A673 (cell line): ENCODE measurements around the gene ZNF576. TPM values are rescaled to one million over a fixed set of nuclear protein-coding genes. Genes with fewer than 3 reads are reported as not detected.
"Not testable (repeated sequence)": the region's sequence is repeated elsewhere in the genome, so short reads cannot be mapped to it uniquely, and the experiment has no call there.

Experiments
- BruUV-seq: library from RNA; stranded (reverse); fragments of 400-500 nt; replicated peaks from 2 replicates; lab custom pipeline; 2021; lab: Mats Ljungman, UMichigan
- CTCF ChIA-PET: fragments of 300-600 bp; sonication (Branson Sonifier 250); formaldehyde crosslinking; loops from one replicate; lab custom pipeline; 2022; ENCODE audit warnings: antibody characterized with exemption; lab: Charles Lee
- POLR2A ChIA-PET: fragments of 300-600 bp; sonication (Branson Sonifier 250); formaldehyde crosslinking; loops from one replicate; lab custom pipeline; 2022; ENCODE audit warnings: antibody characterized with exemption; ENCODE audit not compliant: low non-redundant PET; lab: Charles Lee
- DNase-seq: peaks from one replicate; pipeline ENCODE4 v3.0.0-alpha.2; 2015; ENCODE audit warnings: low spot score
- H3K27ac ChIP-seq: fragments of 200-600 bp; sonication (generic); 2 replicates; pipeline ENCODE4 v1.5.1; 2016; ENCODE audit warnings: mixed run types, low read depth, mild to moderate bottlenecking, mixed read lengths, antibody characterized with exemption, low read length; ENCODE audit not compliant: poor library complexity, severe bottlenecking
- H3K27me3 ChIP-seq: fragments of 200-600 bp; sonication (generic); replicated peaks from 2 replicates; pipeline ENCODE4 v1.6.1; 2017; ENCODE audit warnings: mixed run types, low read depth, mild to moderate bottlenecking, mixed read lengths, antibody characterized with exemption, low read length; ENCODE audit not compliant: insufficient read depth, poor library complexity
- H3K36me3 ChIP-seq: fragments of 200-600 bp; sonication (generic); 2 replicates; pipeline ENCODE4 v1.6.1; 2016; ENCODE audit warnings: mixed run types, mild to moderate bottlenecking, mixed read lengths, antibody characterized with exemption, low read length; ENCODE audit not compliant: insufficient read depth, poor library complexity, severe bottlenecking
- H3K4me1 ChIP-seq: fragments of 200-600 bp; sonication (generic); 2 replicates; pipeline ENCODE4 v1.6.1; 2017; ENCODE audit warnings: mixed run types, mild to moderate bottlenecking, mixed read lengths, antibody characterized with exemption, low read length; ENCODE audit not compliant: insufficient read depth, poor library complexity, severe bottlenecking
- H3K4me3 ChIP-seq: fragments of 200-600 bp; sonication (generic); 2 replicates; pipeline ENCODE4 v1.5.1; 2016; ENCODE audit warnings: low read depth, mixed run types, mild to moderate bottlenecking, mixed read lengths, low read length; ENCODE audit not compliant: poor library complexity, severe bottlenecking
- H3K9me3 ChIP-seq: fragments of 200-600 bp; sonication (generic); 2 replicates; pipeline ENCODE4 v1.6.1; 2016; ENCODE audit warnings: mixed run types, low read depth, mild to moderate bottlenecking, mixed read lengths, antibody characterized with exemption, low read length; ENCODE audit not compliant: poor library complexity, severe bottlenecking
- EZH2 ChIP-seq: fragments of 200-600 bp; sonication (generic); IDR thresholded peaks from 2 replicates; pipeline ENCODE4 v1.6.1; 2017; ENCODE audit warnings: borderline replicate concordance, low read depth, mild to moderate bottlenecking, mixed read lengths, antibody characterized with exemption, low read length; ENCODE audit not compliant: poor library complexity, severe bottlenecking
- intact Hi-C: fragments of 100-400 bp; cut with micrococcal nuclease; formaldehyde crosslinking; loops from one replicate; pipeline ENCODE4 v1.10.0; 2022; ENCODE audit not compliant: unreplicated experiment
- total RNA-seq: library from RNA; stranded (reverse); gene quantifications from 2 replicates; pipeline ENCODE4 v1.2.3, GENCODE V29; 2021
- TF ChIP-seq, protein P1 (sequence below): fragments of 300-800, 200-600 bp; sonication (generic); conservative IDR thresholded peaks from 2 replicates; pipeline ENCODE4 v1.5.1; 2017; ENCODE audit warnings: low read depth, mild to moderate bottlenecking, antibody characterized with exemption, low read length, moderate library complexity, mixed read lengths

Gene ZNF576
- total RNA-seq, 1 experiment from 2014 or later = 20.3 TPM

DNA sequence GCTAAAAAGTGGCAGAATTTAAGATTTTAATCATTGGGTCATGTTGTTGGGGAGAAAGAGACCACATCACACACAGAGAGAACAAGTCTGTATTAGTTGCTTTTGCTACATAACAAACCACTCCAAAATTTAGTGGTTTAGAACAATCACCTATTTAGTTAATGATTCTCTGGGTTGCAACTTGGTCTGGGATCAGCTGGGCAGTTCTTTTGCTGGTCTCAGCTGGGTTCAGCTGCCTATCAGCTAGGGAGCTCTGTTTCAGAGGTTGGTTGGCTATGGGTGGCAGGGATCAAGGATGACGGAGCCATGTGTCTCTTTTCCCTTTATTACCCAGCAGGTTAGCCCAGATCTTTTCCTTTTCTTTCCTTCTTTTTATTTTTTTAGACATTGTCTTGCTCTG, 11.9 kb upstream of the ZNF576 start:
- Histone ChIP-seq H3K4me1 (peaks cover 7% of the 10 kb centered on the region), H3K27me3 (no peaks in the 10 kb centered on the region), H3K36me3 (no peaks in the 10 kb centered on the region), H3K9me3 (no peaks in the 10 kb centered on the region), H3K27ac (peak overlapping the region; percentile 1), H3K4me3 (no peak overlapping the region)
- TF ChIP-seq, protein P1, sequence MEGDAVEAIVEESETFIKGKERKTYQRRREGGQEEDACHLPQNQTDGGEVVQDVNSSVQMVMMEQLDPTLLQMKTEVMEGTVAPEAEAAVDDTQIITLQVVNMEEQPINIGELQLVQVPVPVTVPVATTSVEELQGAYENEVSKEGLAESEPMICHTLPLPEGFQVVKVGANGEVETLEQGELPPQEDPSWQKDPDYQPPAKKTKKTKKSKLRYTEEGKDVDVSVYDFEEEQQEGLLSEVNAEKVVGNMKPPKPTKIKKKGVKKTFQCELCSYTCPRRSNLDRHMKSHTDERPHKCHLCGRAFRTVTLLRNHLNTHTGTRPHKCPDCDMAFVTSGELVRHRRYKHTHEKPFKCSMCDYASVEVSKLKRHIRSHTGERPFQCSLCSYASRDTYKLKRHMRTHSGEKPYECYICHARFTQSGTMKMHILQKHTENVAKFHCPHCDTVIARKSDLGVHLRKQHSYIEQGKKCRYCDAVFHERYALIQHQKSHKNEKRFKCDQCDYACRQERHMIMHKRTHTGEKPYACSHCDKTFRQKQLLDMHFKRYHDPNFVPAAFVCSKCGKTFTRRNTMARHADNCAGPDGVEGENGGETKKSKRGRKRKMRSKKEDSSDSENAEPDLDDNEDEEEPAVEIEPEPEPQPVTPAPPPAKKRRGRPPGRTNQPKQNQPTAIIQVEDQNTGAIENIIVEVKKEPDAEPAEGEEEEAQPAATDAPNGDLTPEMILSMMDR = no peak
- no peak for TF ChIP-seq EZH2
- BruUV-seq = no TSS peak
- intact Hi-C loops = no loop called here
- no peak for DNase-seq
- ChIA-PET CTCF (interaction anchor here (1.5 kb wide), 1 partner anchor 10 kb away, joined by 3 read pairs; no protein-coding TSS in a partner anchor), POLR2A (no interaction called here)

DNA sequence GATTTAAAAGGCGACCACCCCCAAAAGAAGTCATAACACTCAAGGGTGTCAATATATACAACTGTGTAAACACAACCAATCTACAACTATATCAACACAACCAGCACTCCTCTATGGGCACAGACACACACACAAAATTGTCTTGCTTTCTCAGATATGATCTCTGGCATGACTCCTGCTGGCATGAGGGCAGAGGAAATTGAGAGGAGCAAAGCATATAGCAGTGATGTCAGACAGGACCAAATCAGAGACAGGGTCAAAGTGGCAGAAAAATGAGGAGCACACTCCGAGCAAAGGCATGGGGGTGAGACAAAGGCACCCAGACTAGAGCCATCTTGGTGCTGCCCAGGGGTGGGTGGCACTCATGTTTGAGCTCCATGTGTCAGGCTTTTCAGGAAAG, 10.0 kb upstream of the ZNF576 start:
- BruUV-seq = no TSS peak
- no peak for DNase-seq
- peaks cover 1% of the 10 kb centered on the region for H3K4me1 ChIP-seq
- H3K27me3 ChIP-seq = no peaks in the 10 kb centered on the region
- H3K4me3 ChIP-seq = no peak overlapping the region
- CTCF ChIA-PET = no interaction called here
- no peak overlapping the region for H3K27ac ChIP-seq
- TF ChIP-seq EZH2 = no peak
- TF ChIP-seq, protein P1 = no peak
- POLR2A ChIA-PET = no interaction called here
- H3K9me3 ChIP-seq = no peaks in the 10 kb centered on the region
- H3K36me3 ChIP-seq = peaks cover 3% of the 10 kb centered on the region
- intact Hi-C loops = no loop called here

DNA sequence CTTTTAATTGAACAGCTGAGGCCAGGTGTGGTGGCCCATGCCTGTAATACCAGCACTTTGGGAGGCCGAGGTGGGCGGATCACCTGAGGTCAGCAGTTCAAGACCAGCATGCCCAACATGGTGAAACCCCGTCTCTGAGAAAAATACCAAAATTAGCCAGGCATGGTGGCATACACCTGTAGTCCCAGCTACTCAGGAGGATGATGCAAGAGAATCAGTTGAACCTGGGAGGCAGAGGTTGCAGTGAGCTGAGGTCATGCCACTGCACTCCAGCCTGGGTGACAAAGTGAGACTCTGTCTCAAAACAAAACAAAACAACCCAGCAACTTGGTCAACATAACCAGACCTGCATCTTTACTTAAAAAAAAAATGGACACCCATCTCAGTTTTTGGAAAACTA, 9.4 kb upstream of the ZNF576 start:
- H3K27ac ChIP-seq, H3K27me3 ChIP-seq, DNase-seq, CTCF ChIA-PET, H3K36me3 ChIP-seq, H3K4me1 ChIP-seq, BruUV-seq, intact Hi-C loops, H3K4me3 ChIP-seq, H3K9me3 ChIP-seq: not testable (repeated sequence)
- POLR2A ChIA-PET = interaction anchor here (0.6 kb wide), 1 partner anchor 53 kb away, joined by 12 read pairs; no protein-coding TSS in a partner anchor

DNA sequence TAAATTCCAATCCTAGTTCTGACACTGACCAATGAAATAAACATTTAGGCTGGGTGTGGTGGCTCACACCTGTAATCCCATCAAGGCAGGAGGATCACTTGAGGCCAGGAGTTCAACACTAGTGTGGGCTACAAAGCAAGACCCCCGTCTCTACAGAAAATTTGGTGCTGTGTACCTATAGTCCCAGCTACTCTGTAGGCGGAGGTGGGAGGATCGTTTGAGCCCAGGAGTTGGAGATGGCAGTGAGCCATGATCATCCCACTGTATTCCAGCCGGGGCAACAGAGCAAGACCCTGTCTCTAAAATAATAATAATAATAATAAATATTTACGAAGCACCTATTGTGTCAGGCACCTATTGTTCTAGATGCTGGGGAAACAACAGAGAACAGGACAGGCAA, 7.1 kb upstream of the ZNF576 start:
- Histone ChIP-seq H3K4me1 (peaks cover under 1% of the 10 kb centered on the region), H3K9me3 (no peaks in the 10 kb centered on the region), H3K27me3 (no peaks in the 10 kb centered on the region), H3K27ac (no peak overlapping the region), H3K36me3 (peaks cover 13% of the 10 kb centered on the region), H3K4me3 (no peak overlapping the region)
- ChIA-PET POLR2A (no interaction called here), CTCF (no interaction called here)
- TF ChIP-seq, protein P1 = no peak
- no peak for TF ChIP-seq EZH2
- intact Hi-C loops = no loop called here
- no TSS peak for BruUV-seq
- DNase-seq = no peak
